Common myeloid progenitor, CD34-positive (primary cell): Measurements from ENCODE around the gene MNT.

Source experiments
- CTCF ChIA-PET: fragments of 350-600 bp; sonication (Branson Sonifier 250); formaldehyde crosslinking; loops from one replicate; lab custom pipeline; 2021; ENCODE audit warnings: antibody characterized with exemption; lab: Charles Lee
- POLR2A ChIA-PET: fragments of 350-600 bp; sonication (Branson Sonifier 250); formaldehyde crosslinking; loops from one replicate; lab custom pipeline; 2021; ENCODE audit warnings: antibody characterized with exemption; lab: Charles Lee
- DNase-seq, 3 donors: peaks; one replicate each; pipeline versions ENCODE4 v3.0.0 to v3.0.0-alpha.2; 2013
- H3K27ac ChIP-seq, 2 experiments: 1 replicate in 1 of 2; 2 replicates in 1 of 2; pipeline ENCODE4 v1.7.0; 2013; ENCODE audit warnings: inconsistent platforms in 2 of 2, low read length in 2 of 2, mild to moderate bottlenecking in 2 of 2, low read depth in 1 of 2, moderate library complexity in 1 of 2; ENCODE audit not compliant: severe bottlenecking in 2 of 2, insufficient read depth in 1 of 2, poor library complexity in 1 of 2
- H3K27me3 ChIP-seq, 5 experiments: replicated peaks in 2 of 5; 1 replicate in 3 of 5; 2 replicates in 2 of 5; pipeline versions ENCODE4 v1.6.1 to v1.7.0; 2013; ENCODE audit warnings: low read length in 4 of 5, mild to moderate bottlenecking in 2 of 5, moderate library complexity in 2 of 5, inconsistent platforms in 1 of 5; ENCODE audit not compliant: insufficient read depth in 5 of 5, control insufficient read depth in 4 of 5
- H3K36me3 ChIP-seq, 4 experiments: 1 replicate in 2 of 4; 2 replicates in 2 of 4; pipeline versions ENCODE4 v1.6.1 to v1.7.0; 2013; ENCODE audit warnings: low read length in 3 of 4, control low read depth in 1 of 4, mild to moderate bottlenecking in 1 of 4; ENCODE audit not compliant: control insufficient read depth in 4 of 4, insufficient read depth in 4 of 4
- H3K4me1 ChIP-seq, 4 experiments: 1 replicate in 3 of 4; 2 replicates in 1 of 4; pipeline versions ENCODE4 v1.6.1 to v1.7.1; 2013; ENCODE audit warnings: low read length in 3 of 4, mild to moderate bottlenecking in 3 of 4, control low read depth in 1 of 4, inconsistent platforms in 1 of 4, moderate library complexity in 1 of 4; ENCODE audit not compliant: control insufficient read depth in 4 of 4, insufficient read depth in 4 of 4; ENCODE audit errors: control extremely low read depth in 1 of 4
- H3K4me3 ChIP-seq, 7 experiments: 1 replicate in 4 of 7; 2 replicates in 3 of 7; pipeline versions ENCODE4 v1.5.1 to v1.7.0; 2013; ENCODE audit warnings: mild to moderate bottlenecking in 7 of 7, low read length in 6 of 7, moderate library complexity in 6 of 7, inconsistent platforms in 2 of 7, low read depth in 2 of 7, control low read depth in 1 of 7; ENCODE audit not compliant: insufficient read depth in 4 of 7, control insufficient read depth in 1 of 7; ENCODE audit errors: extremely low read depth in 1 of 7
- H3K9me3 ChIP-seq, 5 experiments: 1 replicate in 4 of 5; 2 replicates in 1 of 5; pipeline versions ENCODE4 v1.6.1 to v1.7.1; 2013; ENCODE audit warnings: low read length in 4 of 5, mild to moderate bottlenecking in 2 of 5, inconsistent platforms in 1 of 5, low read depth in 1 of 5, moderate library complexity in 1 of 5; ENCODE audit not compliant: control insufficient read depth in 4 of 5, insufficient read depth in 2 of 5; ENCODE audit errors: control extremely low read depth in 1 of 5
- WGBS: methylation state at CpG from one replicate; pipeline ENCODE4 v1.1.5; 2013; ENCODE audit not compliant: insufficient coverage; 5-methylcytosine and 5-hydroxymethylcytosine counted together

Gene MNT

DNA sequence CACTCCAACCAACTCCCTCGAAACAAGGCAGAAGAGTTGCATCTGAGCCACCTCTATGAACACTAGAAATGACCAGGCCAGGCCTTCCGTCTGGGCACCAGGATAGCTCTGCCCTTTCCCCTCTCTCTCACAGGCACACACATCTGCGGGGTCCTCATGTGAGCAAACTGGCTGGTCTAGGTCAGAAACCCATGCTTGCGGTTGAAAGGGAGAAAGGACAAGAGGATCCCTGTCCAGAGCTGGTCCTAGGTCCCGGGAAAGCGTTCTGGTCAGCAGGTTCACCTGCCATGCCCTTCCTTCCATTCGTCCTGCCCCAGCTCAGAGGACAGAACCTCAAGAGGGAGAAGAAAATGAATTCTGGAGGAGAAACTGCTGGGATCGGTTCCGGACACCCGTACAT lies 2.7 kb downstream of the MNT start:
- Histone ChIP-seq H3K27me3 (no peaks in the 10 kb centered on the region), H3K4me1 (peaks cover 11 to 78% (median 65%) of the 10 kb centered on the region in 4 experiments), H3K4me3 (peak overlapping the region in 6 of 7 experiments; percentile 16 to 98 (median 58)), H3K36me3 (peaks cover 0 to 4% (median 0%) of the 10 kb centered on the region in 4 experiments), H3K27ac (peak overlapping the region in 1 of 2 experiments; percentile 96), H3K9me3 (no peaks in the 10 kb centered on the region)
- ChIA-PET CTCF (interaction anchor here (1.0 to 1.7 kb wide), 2 partner anchors 16 to 18 kb away, joined by 4 to 8 read pairs; no protein-coding TSS in a partner anchor), POLR2A (interaction anchor here (1.1 kb wide), 1 partner anchor 14 kb away, joined by 3 read pairs; no protein-coding TSS in a partner anchor)
- no peak for DNase-seq
- WGBS: 100% methylated on average over 8 of the region's 10 CpGs

DNA sequence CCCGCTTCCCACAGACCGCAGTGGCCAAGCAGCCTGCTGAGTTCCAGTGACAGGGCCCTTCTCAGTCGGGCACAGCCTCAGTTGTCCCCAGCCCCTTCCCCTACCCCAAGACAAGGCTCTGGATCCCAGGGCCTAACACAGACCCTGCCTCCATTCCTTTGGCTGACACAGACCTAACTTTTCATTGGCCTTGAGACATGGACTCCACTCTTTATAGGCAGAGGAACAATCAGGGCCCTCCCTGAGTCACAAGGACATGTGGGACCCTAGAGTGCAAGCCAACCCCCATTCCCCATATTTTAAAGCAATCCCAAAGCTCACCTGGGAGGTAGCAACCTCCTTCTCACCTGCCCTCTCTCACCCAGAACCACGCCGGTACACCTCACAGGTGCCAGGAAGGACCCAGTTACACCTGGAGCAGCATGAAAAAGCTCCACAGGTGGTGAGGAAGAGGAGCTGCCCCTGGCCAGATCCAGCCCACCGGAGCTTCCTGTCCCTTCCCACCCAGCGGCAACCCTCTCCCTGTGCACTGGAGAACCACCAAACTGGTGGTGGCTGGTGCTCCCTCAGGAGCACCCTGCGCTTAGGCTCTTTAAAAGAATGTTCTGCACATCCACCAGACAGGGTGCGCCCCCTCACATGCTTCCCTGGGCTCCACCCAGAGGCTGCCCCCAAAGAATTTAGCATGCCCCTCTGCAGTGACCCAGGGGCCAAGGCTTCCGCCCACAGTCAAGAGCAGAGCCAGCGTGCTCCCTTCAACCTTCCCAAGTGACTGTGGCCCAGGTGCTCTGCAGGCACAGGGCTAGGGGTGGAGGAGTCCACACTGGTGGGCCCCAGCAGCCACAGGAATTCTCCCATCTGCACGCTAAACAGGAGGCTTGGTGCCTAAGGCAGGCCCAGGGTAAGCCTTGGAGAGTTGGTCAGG lies 3.4 kb downstream of the MNT start:
- peak overlapping the region in 5 of 7 experiments; percentile 40 to 98 (median 61) for H3K4me3 ChIP-seq
- peaks cover 0 to 4% (median 0%) of the 10 kb centered on the region in 4 experiments for H3K36me3 ChIP-seq
- H3K27me3 ChIP-seq: no peaks in the 10 kb centered on the region
- H3K27ac ChIP-seq: peak overlapping the region; percentile 15 to 73
- ChIA-PET POLR2A (no interaction called here), CTCF (interaction anchor here (1.0 to 1.7 kb wide), 2 partner anchors 15 to 19 kb away, joined by 4 to 8 read pairs; no protein-coding TSS in a partner anchor)
- DNase-seq: no peak
- H3K9me3 ChIP-seq: no peaks in the 10 kb centered on the region
- H3K4me1 ChIP-seq: peaks cover 11 to 73% (median 61%) of the 10 kb centered on the region in 4 experiments
- WGBS: 57% methylated on average over 9 of the region's 12 CpGs

DNA sequence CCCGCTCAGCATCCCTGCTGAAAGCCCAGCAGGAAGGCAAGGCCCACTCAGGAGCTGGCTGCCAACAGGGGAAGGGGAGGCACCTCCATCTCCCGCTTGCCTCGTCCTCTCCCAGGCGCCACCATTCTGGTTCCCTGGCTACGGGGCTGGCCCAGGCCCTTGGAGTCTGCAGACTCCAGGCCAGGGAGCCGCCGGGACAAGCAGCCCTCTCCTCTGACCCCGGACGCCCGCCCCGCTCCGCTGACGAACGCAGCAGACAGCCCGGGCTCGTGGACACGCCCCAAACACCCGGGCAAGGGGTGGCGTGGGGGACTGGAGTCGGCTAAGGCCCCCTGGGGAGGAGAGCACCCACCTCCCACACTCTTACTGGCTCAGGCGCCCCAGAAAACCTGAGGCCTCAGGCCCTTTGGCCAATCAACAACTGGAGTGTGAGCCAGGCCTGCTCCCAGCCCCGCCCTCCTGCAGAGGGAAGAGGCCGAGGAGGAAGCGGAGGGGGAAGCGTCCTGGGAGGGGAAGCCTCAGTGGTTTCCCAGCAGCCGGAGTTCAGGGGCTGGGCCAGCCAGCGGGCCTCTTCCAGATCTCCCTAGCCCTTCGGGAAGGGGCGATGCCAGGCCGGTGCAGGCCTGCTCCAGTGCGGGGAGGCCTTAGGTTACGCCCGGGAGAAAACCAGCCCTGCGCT lies 4.2 kb downstream of the MNT start:
- peak; percentile 79 to 92 (median 89) for DNase-seq
- CTCF ChIA-PET: interaction anchor here (1.7 kb wide), 1 partner anchor 19 kb away, joined by 8 read pairs; no protein-coding TSS in a partner anchor
- H3K27ac ChIP-seq: peak overlapping the region; percentile 15 to 73
- no peaks in the 10 kb centered on the region for H3K9me3 ChIP-seq
- WGBS: 2% methylated on average over 33 of the region's 34 CpGs
- H3K27me3 ChIP-seq: no peaks in the 10 kb centered on the region
- H3K4me3 ChIP-seq: peak overlapping the region in 6 of 7 experiments; percentile 32 to 75 (median 56)
- peaks cover 16 to 71% (median 65%) of the 10 kb centered on the region in 4 experiments for H3K4me1 ChIP-seq
- POLR2A ChIA-PET: interaction anchor here (0.5 kb wide), 1 partner anchor 259 kb away, joined by 4 read pairs; no protein-coding TSS in a partner anchor
- peaks cover 0 to 4% (median 0%) of the 10 kb centered on the region in 4 experiments for H3K36me3 ChIP-seq

DNA sequence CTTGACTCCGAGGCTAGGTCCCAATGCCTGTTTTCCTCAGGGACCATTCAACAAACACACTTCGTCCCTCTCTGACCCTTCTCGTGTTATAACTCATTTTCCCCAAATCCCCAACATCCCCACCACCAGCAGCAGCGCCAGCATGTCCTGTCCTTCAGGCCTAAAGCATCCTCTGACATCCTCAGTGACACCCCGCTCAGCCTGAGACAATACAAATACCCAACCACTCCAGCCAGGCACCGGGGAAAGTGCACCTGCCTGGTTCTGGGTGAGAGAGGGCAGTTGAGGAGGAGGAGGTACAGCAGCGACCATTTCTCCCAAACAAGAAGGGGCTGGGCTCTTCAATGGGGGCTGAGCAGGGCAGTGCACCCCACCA lies 4.7 kb downstream of the MNT start:
- Histone ChIP-seq H3K27me3 (no peaks in the 10 kb centered on the region), H3K27ac (peak overlapping the region in 1 of 2 experiments; percentile 73), H3K36me3 (peaks cover 0 to 4% (median 0%) of the 10 kb centered on the region in 4 experiments), H3K4me3 (peak overlapping the region in 6 of 7 experiments; percentile 32 to 75 (median 56)), H3K9me3 (no peaks in the 10 kb centered on the region), H3K4me1 (peaks cover 21 to 74% (median 70%) of the 10 kb centered on the region in 4 experiments)
- 65% methylated on average over 6 of the region's 7 CpGs for WGBS
- ChIA-PET CTCF (interaction anchor here (1.0 kb wide), 2 partner anchors 11 to 13 kb away, joined by 3 to 4 read pairs; no protein-coding TSS in a partner anchor), POLR2A (interaction anchor here (0.5 kb wide), 1 partner anchor 260 kb away, joined by 4 read pairs; no protein-coding TSS in a partner anchor)
- DNase-seq: no peak

DNA sequence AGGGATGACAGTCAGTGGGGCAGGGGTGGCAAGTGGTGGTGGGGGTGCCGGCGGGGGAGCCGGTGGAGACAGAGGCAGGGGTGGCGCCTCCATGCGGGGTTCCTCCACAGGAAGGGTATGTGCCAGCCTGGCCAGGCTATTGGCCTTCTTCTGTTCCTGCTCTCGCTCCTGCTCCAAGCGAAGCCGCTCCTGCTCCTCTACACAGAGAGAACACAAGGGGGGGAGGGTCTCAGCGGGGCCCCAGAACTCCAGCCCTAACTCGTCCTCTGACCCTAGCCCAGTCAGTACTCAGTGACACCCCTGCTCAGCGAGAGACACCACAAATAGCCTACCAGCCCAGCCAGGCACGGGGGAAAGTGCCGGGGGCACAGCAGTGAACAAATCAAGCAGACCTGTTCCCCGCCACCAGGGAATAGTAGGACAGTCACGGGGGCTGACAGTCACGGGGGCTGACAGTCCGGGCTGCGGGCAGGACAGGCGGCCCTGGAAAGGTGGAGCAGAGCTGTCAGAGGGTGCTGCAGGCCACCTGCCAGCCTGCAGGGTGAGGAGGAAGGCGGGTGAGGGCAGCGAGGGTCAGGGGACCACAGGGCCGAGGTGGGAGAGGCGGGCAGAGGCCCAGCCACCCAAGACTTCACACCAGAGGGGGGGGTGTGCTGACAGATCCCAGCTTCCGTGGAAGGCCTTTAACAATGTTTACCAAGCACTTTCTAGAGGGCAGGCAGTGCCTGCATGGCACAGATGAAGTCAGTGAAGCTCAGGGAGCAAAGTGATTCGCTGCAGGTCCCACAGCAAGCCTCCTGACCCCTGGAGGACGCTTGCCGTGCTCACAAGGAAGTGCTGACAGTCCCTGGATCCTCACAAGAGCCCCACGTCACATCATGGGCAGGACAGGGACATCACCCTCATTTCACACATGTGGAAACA lies 5.3 kb downstream of the MNT start:
- Histone ChIP-seq H3K4me1 (peaks cover 21 to 80% (median 76%) of the 10 kb centered on the region in 4 experiments), H3K4me3 (peak overlapping the region in 4 of 7 experiments; percentile 40 to 75 (median 58))
- CTCF ChIA-PET: interaction anchor here (1.0 to 5.2 kb wide), 4 partner anchors 10 to 20 kb away, joined by 3 to 41 read pairs (median 4); no protein-coding TSS in a partner anchor

DNA sequence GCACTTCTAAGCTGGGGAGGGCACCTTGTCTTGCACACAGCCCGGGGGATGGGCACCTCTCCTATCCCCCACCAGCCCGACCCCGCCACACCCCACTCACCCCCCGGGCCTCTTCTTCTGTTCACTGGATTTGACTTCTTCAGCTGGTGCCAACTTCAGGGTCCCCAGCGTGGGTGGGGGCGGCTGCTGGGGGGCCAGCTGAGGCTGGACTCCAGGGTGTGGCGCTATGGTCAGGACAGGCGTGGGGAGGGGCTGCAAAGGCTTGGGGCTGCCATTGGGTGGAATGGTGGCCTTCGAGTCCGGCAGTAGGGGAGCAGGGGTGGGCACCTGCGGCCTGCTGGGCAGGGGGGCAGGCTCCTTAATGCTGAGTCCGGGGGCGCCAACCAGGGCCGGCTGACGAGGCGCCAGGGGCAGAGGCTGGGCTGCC lies 6.1 kb downstream of the MNT start:
- Histone ChIP-seq H3K27ac (no peak overlapping the region), H3K4me1 (peaks cover 21 to 80% (median 79%) of the 10 kb centered on the region in 4 experiments), H3K27me3 (no peaks in the 10 kb centered on the region), H3K9me3 (no peaks in the 10 kb centered on the region), H3K4me3 (peak overlapping the region in 2 of 7 experiments; percentile 13 to 46), H3K36me3 (peaks cover 0 to 11% (median 1%) of the 10 kb centered on the region in 4 experiments)
- ChIA-PET CTCF (interaction anchor here (1.4 to 5.2 kb wide), 2 partner anchors 12 to 21 kb away, joined by 5 to 41 read pairs; no protein-coding TSS in a partner anchor), POLR2A (no interaction called here)
- no peak for DNase-seq
- WGBS: 100% methylated on average over 6 of the region's 16 CpGs

More for the DNA sequence above, 5.3 kb downstream of the MNT start:
- no peaks in the 10 kb centered on the region for H3K27me3 ChIP-seq
- H3K36me3 ChIP-seq: peaks cover 0 to 4% (median 0%) of the 10 kb centered on the region in 4 experiments
- peak in 2 of 3 donors; percentile 37 to 45 for DNase-seq
- no peaks in the 10 kb centered on the region for H3K9me3 ChIP-seq
- H3K27ac ChIP-seq: no peak overlapping the region
- 90% methylated on average over 14 of the region's 28 CpGs for WGBS
- POLR2A ChIA-PET: interaction anchor here (0.5 kb wide), 1 partner anchor 261 kb away, joined by 4 read pairs; no protein-coding TSS in a partner anchor
